Keratinocyte (primary cell): ENCODE data around the gene LRRC8D. TPM values are rescaled to one million over a fixed set of nuclear protein-coding genes. Genes with fewer than 3 reads are reported as not detected.

Experiments
- DNase-seq: peaks from one replicate; pipeline ENCODE4 v3.0.0-alpha.2; 2011; ENCODE audit warnings: low read depth, missing footprints, low spot score
- FAIRE-seq: peaks from 2 replicates; lab custom pipeline; 2011; peaks lifted over from hg19 to GRCh38; lab: Jason Lieb, UNC
- H2AFZ ChIP-seq: 2 replicates; pipeline ENCODE4 v1.6.0; 2012; ENCODE audit warnings: low read length, control low read depth, inconsistent platforms; ENCODE audit not compliant: control insufficient read depth
- H3K27ac ChIP-seq: 2 replicates; pipeline ENCODE4 v1.5.1; 2011; ENCODE audit warnings: low read length; ENCODE audit not compliant: control insufficient read depth, insufficient read depth
- H3K27me3 ChIP-seq: 3 replicates; pipeline ENCODE4 v1.6.0; 2011; ENCODE audit warnings: low read length; ENCODE audit not compliant: control insufficient read depth, insufficient read depth; ENCODE audit errors: extremely low read depth
- H3K36me3 ChIP-seq, 2 experiments: 2 replicates in 1 of 2; 3 replicates in 1 of 2; pipeline ENCODE4 v1.5.1; 2011; ENCODE audit warnings: low read length in 2 of 2, mild to moderate bottlenecking in 1 of 2; ENCODE audit not compliant: control insufficient read depth in 2 of 2, insufficient read depth in 2 of 2; ENCODE audit errors: extremely low read depth in 1 of 2
- H3K4me1 ChIP-seq: 3 replicates; pipeline ENCODE4 v1.5.1; 2011; ENCODE audit warnings: low read length; ENCODE audit not compliant: control insufficient read depth, insufficient read depth; ENCODE audit errors: extremely low read depth
- H3K4me2 ChIP-seq: 3 replicates; pipeline ENCODE4 v1.6.0; 2011; ENCODE audit warnings: low read depth, low read length; ENCODE audit not compliant: control insufficient read depth, insufficient read depth; ENCODE audit errors: extremely low read depth
- H3K4me3 ChIP-seq, 3 experiments: fragments of 200-600 bp in 1 of 3; sonication (generic) in 1 of 3; 2 replicates in 2 of 3; 3 replicates in 1 of 3; pipeline ENCODE4 v1.5.1; 2011 to 2016; ENCODE audit warnings: low read length in 3 of 3, mild to moderate bottlenecking in 3 of 3, control low read depth in 2 of 3, inconsistent platforms in 1 of 3, low read depth in 1 of 3, mixed read lengths in 1 of 3, mixed run types in 1 of 3, moderate library complexity in 1 of 3; ENCODE audit not compliant: control insufficient read depth in 2 of 3, insufficient read depth in 2 of 3; ENCODE audit errors: extremely low read depth in 1 of 3
- H3K79me2 ChIP-seq: 2 replicates; pipeline ENCODE4 v1.6.0; 2012; ENCODE audit warnings: low read length; ENCODE audit not compliant: control insufficient read depth, insufficient read depth
- H3K9ac ChIP-seq: 3 replicates; pipeline ENCODE4 v1.6.0; 2011; ENCODE audit warnings: low read length; ENCODE audit not compliant: control insufficient read depth, insufficient read depth; ENCODE audit errors: extremely low read depth
- H3K9me1 ChIP-seq: 3 replicates; pipeline ENCODE4 v1.6.0; 2011; ENCODE audit warnings: low read length; ENCODE audit not compliant: control insufficient read depth, insufficient read depth; ENCODE audit errors: extremely low read depth
- H3K9me3 ChIP-seq: 2 replicates; pipeline ENCODE4 v1.5.1; 2012; ENCODE audit warnings: low read depth, low read length; ENCODE audit not compliant: control insufficient read depth
- H4K20me1 ChIP-seq: 3 replicates; pipeline ENCODE4 v1.6.0; 2011; ENCODE audit warnings: low read length; ENCODE audit not compliant: control insufficient read depth, insufficient read depth; ENCODE audit errors: extremely low read depth
- EZH2 ChIP-seq: IDR thresholded peaks from one replicate; pipeline ENCODE4 v1.6.1; 2012; ENCODE audit warnings: inconsistent platforms, mild to moderate bottlenecking, low read length, moderate library complexity
- dilution Hi-C: fragments of 300-500 bp; cut with MboI; formaldehyde crosslinking; loops from one replicate; pipeline ENCODE4 v1.7.0; 2020; ENCODE audit warnings: low sequenced_read_pairs; ENCODE audit not compliant: extremely low pct_ligation_motif_present
- polyA plus RNA-seq, 5 experiments: library from polyadenylated mRNA; depleted of rRNA in 3 of 5; stranded (reverse) in 3 of 5; stranded (forward) in 1 of 5; unstranded in 1 of 5; fragments of >200 nt; gene quantifications; 1 replicate in 1 of 5; 2 replicates in 3 of 5; 3 replicates in 1 of 5; pipeline versions ENCODE4 v1.2.1 to v1.2.3, GENCODE V29; 2011 to 2012; ENCODE audit warnings: missing spikeins in 2 of 5, low read depth in 1 of 5, low replicate concordance in 1 of 5
- TF ChIP-seq, protein P1 (sequence below), 3 experiments: IDR thresholded peaks in 1 of 3; conservative IDR thresholded peaks in 1 of 3; optimal IDR thresholded peaks in 1 of 3; 2 replicates in 2 of 3; 3 replicates in 1 of 3; pipeline versions ENCODE3 to v1.5.1; 2011; ENCODE audit warnings: low read length in 3 of 3, mild to moderate bottlenecking in 3 of 3, moderate library complexity in 2 of 3, control low read depth in 1 of 3, inconsistent platforms in 1 of 3; ENCODE audit not compliant: insufficient read depth in 2 of 3; ENCODE audit errors: extremely low read depth in 1 of 3

Gene LRRC8D
- polyA plus RNA-seq, 1 donor (not counting 4 experiments of a cell fraction or from before 2014, with no cell fraction given) = 54.7 TPM

DNA sequence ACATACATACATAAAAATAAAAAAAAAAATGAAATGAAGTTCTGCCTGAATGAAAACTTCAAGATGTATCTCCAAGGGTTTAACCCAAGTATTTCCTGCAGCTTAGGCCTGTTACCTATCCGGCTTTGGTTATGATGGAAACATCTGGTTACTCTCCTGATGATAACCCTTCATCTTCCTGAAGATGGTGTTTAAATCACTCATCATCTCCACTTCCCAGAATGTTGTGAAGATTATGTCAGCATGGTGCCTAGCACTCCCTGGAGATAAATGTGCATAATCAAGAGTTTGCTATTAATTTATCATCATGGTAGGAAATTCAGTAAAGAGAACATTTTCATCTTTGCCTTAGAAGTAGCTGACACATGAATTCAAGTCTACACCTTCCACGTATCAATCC lies 121.2 kb downstream of the LRRC8D start:
- Histone ChIP-seq H3K79me2 (no peaks in the 10 kb centered on the region), H3K27ac (no peak overlapping the region), H3K4me2 (no peak overlapping the region), H3K9me3 (no peaks in the 10 kb centered on the region), H3K36me3 (no peaks in the 10 kb centered on the region), H3K9ac (no peak overlapping the region), H3K27me3 (no peaks in the 10 kb centered on the region), H2AFZ (no peak overlapping the region), H3K9me1 (no peaks in the 10 kb centered on the region), H4K20me1 (no peaks in the 10 kb centered on the region), H3K4me1 (peaks cover 20% of the 10 kb centered on the region), H3K4me3 (no peak overlapping the region)
- no peak for FAIRE-seq
- DNase-seq = no peak
- TF ChIP-seq, protein P1, sequence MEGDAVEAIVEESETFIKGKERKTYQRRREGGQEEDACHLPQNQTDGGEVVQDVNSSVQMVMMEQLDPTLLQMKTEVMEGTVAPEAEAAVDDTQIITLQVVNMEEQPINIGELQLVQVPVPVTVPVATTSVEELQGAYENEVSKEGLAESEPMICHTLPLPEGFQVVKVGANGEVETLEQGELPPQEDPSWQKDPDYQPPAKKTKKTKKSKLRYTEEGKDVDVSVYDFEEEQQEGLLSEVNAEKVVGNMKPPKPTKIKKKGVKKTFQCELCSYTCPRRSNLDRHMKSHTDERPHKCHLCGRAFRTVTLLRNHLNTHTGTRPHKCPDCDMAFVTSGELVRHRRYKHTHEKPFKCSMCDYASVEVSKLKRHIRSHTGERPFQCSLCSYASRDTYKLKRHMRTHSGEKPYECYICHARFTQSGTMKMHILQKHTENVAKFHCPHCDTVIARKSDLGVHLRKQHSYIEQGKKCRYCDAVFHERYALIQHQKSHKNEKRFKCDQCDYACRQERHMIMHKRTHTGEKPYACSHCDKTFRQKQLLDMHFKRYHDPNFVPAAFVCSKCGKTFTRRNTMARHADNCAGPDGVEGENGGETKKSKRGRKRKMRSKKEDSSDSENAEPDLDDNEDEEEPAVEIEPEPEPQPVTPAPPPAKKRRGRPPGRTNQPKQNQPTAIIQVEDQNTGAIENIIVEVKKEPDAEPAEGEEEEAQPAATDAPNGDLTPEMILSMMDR (optimal IDR thresholded peaks at IDR 0.05 in 1 of 3, IDR thresholded peaks at IDR 0.05 in 1 of 3, conservative IDR thresholded peaks at IDR 0.05 in 1 of 3; ENCODE audit: extremely low read depth in 1 of 3, insufficient read depth in 2 of 3, low read length in 3 of 3) = no peak
- no peak for TF ChIP-seq EZH2
- dilution Hi-C loops = no loop called here

DNA sequence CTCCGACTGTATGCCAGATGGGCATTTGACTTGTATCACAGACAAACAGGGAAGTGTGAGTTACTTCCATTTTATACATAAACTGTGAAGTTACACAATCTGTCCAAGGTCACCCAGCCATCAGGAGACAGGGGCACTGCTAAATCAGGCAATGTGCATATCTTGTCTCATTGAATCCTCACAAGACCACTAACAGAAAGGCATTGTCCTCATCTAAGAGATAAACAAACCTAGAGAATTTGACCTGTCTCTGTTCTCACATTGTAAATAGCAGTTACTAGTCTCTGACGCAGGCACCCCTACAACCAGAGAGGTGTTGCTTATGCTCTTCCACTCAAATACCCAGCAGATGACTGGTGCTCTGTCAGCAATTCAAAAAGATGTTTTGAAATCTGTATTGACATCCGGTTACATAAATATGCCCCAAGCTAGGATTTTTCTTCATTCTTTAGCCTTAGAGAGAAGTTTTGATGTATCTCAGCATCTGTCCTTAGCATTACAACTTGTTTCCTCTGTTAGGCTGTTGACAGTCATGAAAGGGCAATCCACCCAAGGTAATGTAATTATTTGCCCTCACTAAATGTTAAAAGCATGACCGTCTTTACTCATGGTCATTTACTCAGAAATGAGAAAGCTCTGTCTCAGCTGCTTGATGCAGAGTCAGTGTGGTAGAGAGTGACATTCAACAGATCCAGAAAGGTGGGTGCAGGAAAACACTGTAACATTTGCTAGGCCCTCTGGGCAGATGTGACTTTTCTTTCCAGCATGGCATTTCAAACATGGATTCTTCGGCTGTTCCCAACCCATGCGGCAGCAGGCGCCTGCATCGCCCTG lies 122.2 kb downstream of the LRRC8D start:
- H3K27me3 ChIP-seq = no peaks in the 10 kb centered on the region
- no peak for DNase-seq
- H4K20me1 ChIP-seq = no peaks in the 10 kb centered on the region
- no peaks in the 10 kb centered on the region for H3K9me1 ChIP-seq
- H3K36me3 ChIP-seq = no peaks in the 10 kb centered on the region
- peaks cover 20% of the 10 kb centered on the region for H3K4me1 ChIP-seq
- H3K4me2 ChIP-seq = no peak overlapping the region
- dilution Hi-C loops = no loop called here
- H3K79me2 ChIP-seq = no peaks in the 10 kb centered on the region
- no peak overlapping the region for H3K9ac ChIP-seq
- no peak overlapping the region for H3K4me3 ChIP-seq
- no peak for TF ChIP-seq EZH2
- TF ChIP-seq, protein P1 (optimal IDR thresholded peaks at IDR 0.05 in 1 of 3, IDR thresholded peaks at IDR 0.05 in 1 of 3, conservative IDR thresholded peaks at IDR 0.05 in 1 of 3; ENCODE audit: extremely low read depth in 1 of 3, insufficient read depth in 2 of 3, low read length in 3 of 3) = no peak
- no peak for FAIRE-seq
- no peak overlapping the region for H3K27ac ChIP-seq
- H2AFZ ChIP-seq = no peak overlapping the region
- H3K9me3 ChIP-seq = no peaks in the 10 kb centered on the region
